ENCODE data around the gene AIFM1.

AIFM1 gene

GRCh38 chrX:130170752-130171445 is 5.3 kb upstream of the AIFM1 start:
- DNase-seq: peak; percentile 21

- no peak for DNase-seq
These were observed 1.4 kb upstream of the AIFM1 start for GRCh38 chrX:130167040-130167439.

GRCh38 chrX:130166503-130166777 is 799 bp upstream of the AIFM1 start:
- no peak for DNase-seq

GRCh38 chrX:130165181-130165702 is 399 bp downstream of the AIFM1 start:
- no peak for DNase-seq

GRCh38 chrX:130163398-130163797 is 2.2 kb downstream of the AIFM1 start:
- DNase-seq: no peak

GRCh38 chrX:130162094-130162735 is 3.4 kb downstream of the AIFM1 start:
- DNase-seq: no peak

GRCh38 chrX:130159776-130160175 is 5.9 kb downstream of the AIFM1 start:
- no peak for DNase-seq

- DNase-seq: no peak
These were observed 7.3 kb downstream of the AIFM1 start for GRCh38 chrX:130158311-130158710.

GRCh38 chrX:130155564-130155963 is 10.1 kb downstream of the AIFM1 start:
- DNase-seq: no peak

- DNase-seq: no peak
These were observed 18.0 kb downstream of the AIFM1 start for GRCh38 chrX:130147631-130148030.

GRCh38 chrX:130145123-130145522 is 20.5 kb downstream of the AIFM1 start:
- no peak for DNase-seq

- DNase-seq: no peak
These were observed 21.1 kb downstream of the AIFM1 start for GRCh38 chrX:130144509-130144908.

GRCh38 chrX:130139474-130140201 is 26.0 kb downstream of the AIFM1 start:
- DNase-seq: no peak

- no peak for DNase-seq
These were observed 28.7 kb downstream of the AIFM1 start for GRCh38 chrX:130136961-130137360.

- no peak for DNase-seq
These were observed 29.1 kb downstream of the AIFM1 start for GRCh38 chrX:130136496-130136895.

GRCh38 chrX:130130990-130131389 is 34.7 kb downstream of the AIFM1 start:
- no peak for DNase-seq

- DNase-seq: no peak
These were observed 40.4 kb downstream of the AIFM1 start for GRCh38 chrX:130125091-130125874.

- no peak for DNase-seq
These were observed 41.1 kb downstream of the AIFM1 start for GRCh38 chrX:130124577-130124976.

GRCh38 chrX:130121505-130121800 is 44.2 kb downstream of the AIFM1 start:
- DNase-seq: no peak

- DNase-seq: peak; percentile 26
These were observed 44.7 kb downstream of the AIFM1 start for GRCh38 chrX:130120746-130121504.

- no peak for DNase-seq
These were observed 45.3 kb downstream of the AIFM1 start for GRCh38 chrX:130120321-130120731.

GRCh38 chrX:130119312-130119898 is 46.2 kb downstream of the AIFM1 start:
- DNase-seq: no peak

Measured in KG1 (cell line).